Activated CD4-positive, alpha-beta T cell treated with anti-CD3 and anti-CD28 coated beads for 48 hours (primary cell): ENCODE results near the gene PEX5.

Source experiments
- DNase-seq: peaks from one replicate; pipeline ENCODE4 v3.0.0-alpha.2; 2020

The PEX5 gene

GRCh38 chr12:7189398-7190267, at the start of gene PEX5:
Gene PEX5 (plus strand): TSS chr12:7189686. CDS start chr12:7190378, 692 bp downstream.
- DNase-seq, result peak; percentile 88

- DNase-seq, result no peak
These were observed 48.0 kb upstream of the PEX5 start for GRCh38 chr12:7141351-7142005.

GRCh38 chr12:7142056-7142644, 47.3 kb upstream of the PEX5 start:
- DNase-seq, result peak; percentile 74

- no peak for DNase-seq
These were observed 46.5 kb upstream of the PEX5 start for GRCh38 chr12:7142809-7143465.

- no peak for DNase-seq
These were observed 45.9 kb upstream of the PEX5 start for GRCh38 chr12:7143564-7143963.

- DNase-seq, result no peak
These were observed 44.9 kb upstream of the PEX5 start for GRCh38 chr12:7144414-7145120.

GRCh38 chr12:7145671-7146070, 43.8 kb upstream of the PEX5 start:
- DNase-seq, result no peak

GRCh38 chr12:7146228-7146627, 43.3 kb upstream of the PEX5 start:
- no peak for DNase-seq

- no peak for DNase-seq
These were observed 42.6 kb upstream of the PEX5 start for GRCh38 chr12:7146906-7147305.

GRCh38 chr12:7150356-7150755, 39.1 kb upstream of the PEX5 start:
- DNase-seq, result no peak

GRCh38 chr12:7150841-7151240, 38.6 kb upstream of the PEX5 start:
- no peak for DNase-seq

GRCh38 chr12:7151532-7151931, 38.0 kb upstream of the PEX5 start:
- DNase-seq, result no peak

- no peak for DNase-seq
These were observed 36.7 kb upstream of the PEX5 start for GRCh38 chr12:7152818-7153217.

GRCh38 chr12:7154042-7154441, 35.4 kb upstream of the PEX5 start:
- DNase-seq, result no peak

- DNase-seq, result no peak
These were observed 34.5 kb upstream of the PEX5 start for GRCh38 chr12:7154901-7155470.

GRCh38 chr12:7155471-7156034, 33.9 kb upstream of the PEX5 start:
- DNase-seq, result no peak

- DNase-seq, result no peak
These were observed 33.0 kb upstream of the PEX5 start for GRCh38 chr12:7156259-7157197.

- DNase-seq, result no peak
These were observed 32.1 kb upstream of the PEX5 start for GRCh38 chr12:7157391-7157790.

- DNase-seq, result no peak
These were observed 30.5 kb upstream of the PEX5 start for GRCh38 chr12:7158781-7159609.

GRCh38 chr12:7160183-7160582, 29.3 kb upstream of the PEX5 start:
- no peak for DNase-seq
